WTC11 (cell line): ENCODE data around the gene SEMA4D. TPM values are rescaled to one million over a fixed set of nuclear protein-coding genes. Genes with fewer than 3 reads are reported as not detected.
A peak's percentile ranks its signal among the peaks of the same experiment; 100 is the strongest.

Source experiments
- ATAC-seq: fragments of 200-7000 bp; cut with Tn5 transposase; 2 replicates; pipeline ENCODE4 v1.10.0; 2021; ENCODE audit warnings: mild to moderate bottlenecking, moderate library complexity
- CTCF ChIA-PET: fragments of 300-600 bp; sonication (Branson Sonifier 250); formaldehyde crosslinking; loops from one replicate; lab custom pipeline; 2021; ENCODE audit warnings: antibody characterized with exemption; lab: Charles Lee
- POLR2A ChIA-PET: fragments of 350-600 bp; sonication (Branson Sonifier 250); formaldehyde crosslinking; loops from one replicate; lab custom pipeline; 2021; ENCODE audit warnings: antibody characterized with exemption; lab: Charles Lee
- DNase-seq: peaks from one replicate; pipeline ENCODE4 v3.0.0; 2021; ENCODE audit warnings: low spot score
- H3K27ac Mint-ChIP-seq: 2 replicates; pipeline ENCODE4 v1.8.0; 2021; ENCODE audit warnings: mixed read lengths
- H3K27me3 Mint-ChIP-seq: 2 replicates; pipeline ENCODE4 v1.8.0; 2021; ENCODE audit warnings: low read depth, mild to moderate bottlenecking, moderate library complexity, mixed read lengths
- H3K36me3 Mint-ChIP-seq: 2 replicates; pipeline ENCODE4 v1.8.0; 2021; ENCODE audit warnings: mixed read lengths
- H3K4me1 Mint-ChIP-seq: 2 replicates; pipeline ENCODE4 v1.8.0; 2022; ENCODE audit warnings: mixed read lengths
- H3K4me3 Mint-ChIP-seq: 2 replicates; pipeline ENCODE4 v1.8.0; 2021; ENCODE audit warnings: mild to moderate bottlenecking, moderate library complexity, mixed read lengths
- H3K9me3 Mint-ChIP-seq: 2 replicates; pipeline ENCODE4 v1.8.0; 2021; ENCODE audit warnings: mixed read lengths
- EMX1 ChIP-seq: fragments of 250-450 bp; sonication (Bioruptor Pico); IDR thresholded peaks from 2 replicates; pipeline ENCODE4 v1.8.0; 2021; ENCODE audit warnings: mild to moderate bottlenecking
- ETV6 ChIP-seq: sonication (generic); formaldehyde crosslinking; IDR thresholded peaks from 2 replicates; pipeline ENCODE4 v1.8.1; 2022; ENCODE audit warnings: mild to moderate bottlenecking, missing genetic modification reagents
- GABPB1 ChIP-seq: sonication (generic); formaldehyde crosslinking; IDR thresholded peaks from 2 replicates; pipeline ENCODE4 v1.8.1; 2023; ENCODE audit warnings: mild to moderate bottlenecking, missing genetic modification reagents
- HMGA2 ChIP-seq: fragments of 250-450 bp; sonication (Bioruptor Pico); IDR thresholded peaks from 2 replicates; pipeline ENCODE4 v1.4.0; 2021; ENCODE audit warnings: mild to moderate bottlenecking, moderate library complexity
- MYBL2 ChIP-seq: sonication (generic); formaldehyde crosslinking; IDR thresholded peaks from 2 replicates; pipeline ENCODE4 v1.8.1; 2023; ENCODE audit warnings: mild to moderate bottlenecking, moderate library complexity, missing genetic modification reagents
- SP1 ChIP-seq: sonication (generic); formaldehyde crosslinking; conservative IDR thresholded peaks from 2 replicates; pipeline ENCODE4 v1.8.1; 2022; ENCODE audit warnings: missing genetic modification reagents
- ZNF263 ChIP-seq: sonication (generic); formaldehyde crosslinking; IDR thresholded peaks from 2 replicates; pipeline ENCODE4 v1.8.1; 2022; ENCODE audit warnings: low read depth, mild to moderate bottlenecking, moderate library complexity, missing genetic modification reagents
- ZNF317 ChIP-seq: sonication (generic); formaldehyde crosslinking; IDR thresholded peaks from 2 replicates; pipeline ENCODE4 v1.8.1; 2023; ENCODE audit warnings: low read depth, mild to moderate bottlenecking, moderate library complexity, missing genetic modification reagents, borderline replicate concordance
- ZNF423 ChIP-seq: fragments of 250-450 bp; sonication (Bioruptor Pico); IDR thresholded peaks from 2 replicates; pipeline ENCODE4 v2.1.2; 2022; ENCODE audit warnings: mild to moderate bottlenecking, moderate library complexity
- total RNA-seq: library from RNA; stranded (reverse); gene quantifications from 3 replicates; pipeline ENCODE4 v1.2.3, GENCODE V29; 2021
- TF ChIP-seq, protein P1 (sequence below): fragments of 250-450 bp; sonication (Bioruptor Pico); IDR thresholded peaks from 2 replicates; pipeline ENCODE4 v1.9.0; 2021; ENCODE audit warnings: mild to moderate bottlenecking
- TF ChIP-seq, protein P2 (sequence below): sonication (generic); formaldehyde crosslinking; IDR thresholded peaks from 2 replicates; pipeline ENCODE4 v1.8.1; 2022; ENCODE audit warnings: mild to moderate bottlenecking, missing genetic modification reagents, moderate library complexity, borderline replicate concordance
- TF ChIP-seq, protein P3 (sequence below): sonication (generic); formaldehyde crosslinking; IDR thresholded peaks from 2 replicates; pipeline ENCODE4 v1.8.1; 2023; ENCODE audit warnings: mild to moderate bottlenecking, missing genetic modification reagents, borderline replicate concordance
- TF ChIP-seq, protein P4 (sequence below): sonication (generic); formaldehyde crosslinking; conservative IDR thresholded peaks from 2 replicates; pipeline ENCODE4 v1.8.1; 2023; ENCODE audit warnings: mild to moderate bottlenecking, low read depth, missing genetic modification reagents, moderate library complexity
- TF ChIP-seq, protein P5 (sequence below): sonication (generic); formaldehyde crosslinking; IDR thresholded peaks from 2 replicates; pipeline ENCODE4 v1.8.0; 2022; ENCODE audit warnings: mild to moderate bottlenecking, missing genetic modification reagents
- TF ChIP-seq, protein P6 (sequence below): sonication (generic); formaldehyde crosslinking; IDR thresholded peaks from 2 replicates; pipeline ENCODE4 v1.8.1; 2022; ENCODE audit warnings: low read depth, missing genetic modification reagents, borderline replicate concordance
- TF ChIP-seq, protein P7 (sequence below): fragments of 250-450 bp; sonication (Bioruptor Pico); IDR thresholded peaks from 2 replicates; pipeline ENCODE4 v1.8.0; 2021; ENCODE audit warnings: mild to moderate bottlenecking

Gene SEMA4D
- total RNA-seq, 1 experiment from 2014 or later, result 67.8 TPM

DNA sequence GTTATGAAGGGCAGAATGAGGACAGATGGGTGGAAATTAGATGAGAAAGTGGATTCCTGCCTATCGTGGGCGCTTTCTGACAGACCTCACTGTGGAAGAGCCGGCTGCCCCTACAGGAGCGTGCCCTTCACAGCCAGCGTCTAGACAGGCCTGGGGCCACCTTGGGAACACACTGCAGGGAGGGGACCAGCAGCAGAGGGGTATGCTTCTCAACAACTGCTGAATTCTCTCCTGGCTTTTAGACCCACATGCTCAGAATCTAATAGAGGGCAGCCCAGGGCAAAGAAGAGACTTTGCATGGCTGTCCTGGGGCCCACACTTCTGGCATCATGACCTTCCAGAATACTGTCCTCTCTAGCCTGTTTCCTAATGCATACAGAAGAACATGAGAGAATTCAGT, 2.1 kb upstream of the SEMA4D start:
- DNase-seq, result no peak
- no peak overlapping the region for H3K4me3 Mint-ChIP-seq
- TF ChIP-seq, protein P1, sequence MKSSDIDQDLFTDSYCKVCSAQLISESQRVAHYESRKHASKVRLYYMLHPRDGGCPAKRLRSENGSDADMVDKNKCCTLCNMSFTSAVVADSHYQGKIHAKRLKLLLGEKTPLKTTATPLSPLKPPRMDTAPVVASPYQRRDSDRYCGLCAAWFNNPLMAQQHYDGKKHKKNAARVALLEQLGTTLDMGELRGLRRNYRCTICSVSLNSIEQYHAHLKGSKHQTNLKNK (CRISPR knock-in tag), result no peak
- TF ChIP-seq EMX1 (no peak), MYBL2 (CRISPR knock-in tag) (no peak)
- TF ChIP-seq, protein P2, sequence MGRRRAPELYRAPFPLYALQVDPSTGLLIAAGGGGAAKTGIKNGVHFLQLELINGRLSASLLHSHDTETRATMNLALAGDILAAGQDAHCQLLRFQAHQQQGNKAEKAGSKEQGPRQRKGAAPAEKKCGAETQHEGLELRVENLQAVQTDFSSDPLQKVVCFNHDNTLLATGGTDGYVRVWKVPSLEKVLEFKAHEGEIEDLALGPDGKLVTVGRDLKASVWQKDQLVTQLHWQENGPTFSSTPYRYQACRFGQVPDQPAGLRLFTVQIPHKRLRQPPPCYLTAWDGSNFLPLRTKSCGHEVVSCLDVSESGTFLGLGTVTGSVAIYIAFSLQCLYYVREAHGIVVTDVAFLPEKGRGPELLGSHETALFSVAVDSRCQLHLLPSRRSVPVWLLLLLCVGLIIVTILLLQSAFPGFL (CRISPR knock-in tag), result no peak
- TF ChIP-seq, protein P3, sequence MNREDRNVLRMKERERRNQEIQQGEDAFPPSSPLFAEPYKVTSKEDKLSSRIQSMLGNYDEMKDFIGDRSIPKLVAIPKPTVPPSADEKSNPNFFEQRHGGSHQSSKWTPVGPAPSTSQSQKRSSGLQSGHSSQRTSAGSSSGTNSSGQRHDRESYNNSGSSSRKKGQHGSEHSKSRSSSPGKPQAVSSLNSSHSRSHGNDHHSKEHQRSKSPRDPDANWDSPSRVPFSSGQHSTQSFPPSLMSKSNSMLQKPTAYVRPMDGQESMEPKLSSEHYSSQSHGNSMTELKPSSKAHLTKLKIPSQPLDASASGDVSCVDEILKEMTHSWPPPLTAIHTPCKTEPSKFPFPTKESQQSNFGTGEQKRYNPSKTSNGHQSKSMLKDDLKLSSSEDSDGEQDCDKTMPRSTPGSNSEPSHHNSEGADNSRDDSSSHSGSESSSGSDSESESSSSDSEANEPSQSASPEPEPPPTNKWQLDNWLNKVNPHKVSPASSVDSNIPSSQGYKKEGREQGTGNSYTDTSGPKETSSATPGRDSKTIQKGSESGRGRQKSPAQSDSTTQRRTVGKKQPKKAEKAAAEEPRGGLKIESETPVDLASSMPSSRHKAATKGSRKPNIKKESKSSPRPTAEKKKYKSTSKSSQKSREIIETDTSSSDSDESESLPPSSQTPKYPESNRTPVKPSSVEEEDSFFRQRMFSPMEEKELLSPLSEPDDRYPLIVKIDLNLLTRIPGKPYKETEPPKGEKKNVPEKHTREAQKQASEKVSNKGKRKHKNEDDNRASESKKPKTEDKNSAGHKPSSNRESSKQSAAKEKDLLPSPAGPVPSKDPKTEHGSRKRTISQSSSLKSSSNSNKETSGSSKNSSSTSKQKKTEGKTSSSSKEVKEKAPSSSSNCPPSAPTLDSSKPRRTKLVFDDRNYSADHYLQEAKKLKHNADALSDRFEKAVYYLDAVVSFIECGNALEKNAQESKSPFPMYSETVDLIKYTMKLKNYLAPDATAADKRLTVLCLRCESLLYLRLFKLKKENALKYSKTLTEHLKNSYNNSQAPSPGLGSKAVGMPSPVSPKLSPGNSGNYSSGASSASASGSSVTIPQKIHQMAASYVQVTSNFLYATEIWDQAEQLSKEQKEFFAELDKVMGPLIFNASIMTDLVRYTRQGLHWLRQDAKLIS, result no peak

DNA sequence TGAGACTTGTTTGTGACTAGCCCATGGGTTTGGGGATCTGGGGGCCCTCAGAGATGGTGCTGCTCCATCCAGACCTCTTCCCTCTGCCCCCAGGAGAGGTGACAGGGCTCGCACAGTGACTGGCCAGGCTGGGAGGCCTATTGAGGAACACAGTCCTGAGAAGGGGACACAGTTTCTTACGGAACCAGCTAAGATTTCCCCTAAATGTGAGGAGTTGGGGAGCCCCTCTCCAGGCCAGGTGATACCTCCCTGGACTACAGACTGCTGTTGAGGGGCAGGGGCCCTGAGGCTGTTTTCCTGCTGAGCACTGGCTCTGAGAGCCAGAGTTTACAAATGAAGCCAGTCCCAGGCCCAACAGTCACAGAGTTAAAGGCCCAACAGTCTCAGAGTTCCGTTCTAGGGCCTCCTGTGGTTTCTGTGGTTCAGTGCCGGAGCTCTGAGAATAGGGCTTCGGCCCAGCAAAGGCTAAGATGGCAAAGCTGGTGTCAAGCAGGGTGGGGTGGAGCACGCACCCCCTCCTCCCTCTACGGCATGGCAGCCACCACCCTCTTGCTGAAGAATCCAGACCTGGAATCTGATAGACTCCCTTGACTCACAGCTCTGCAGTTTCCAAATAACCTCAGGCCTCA, 1.1 kb upstream of the SEMA4D start:
- Mint-ChIP-seq H3K4me3 (peak overlapping the region; percentile 69; the same call in 1 of the 2 replicates), H3K27ac (no peak overlapping the region), H3K36me3 (no peaks in the 10 kb centered on the region), H3K27me3 (no peaks in the 10 kb centered on the region), H3K9me3 (no peaks in the 10 kb centered on the region), H3K4me1 (peaks cover 52% of the 10 kb centered on the region)
- ATAC-seq (no peak), DNase-seq (no peak)
- ChIA-PET CTCF (interaction anchor here (0.7 kb wide), 1 partner anchor 70 kb away, joined by 4 read pairs; no protein-coding TSS in a partner anchor), POLR2A (no interaction called here)
- TF ChIP-seq, protein P4, sequence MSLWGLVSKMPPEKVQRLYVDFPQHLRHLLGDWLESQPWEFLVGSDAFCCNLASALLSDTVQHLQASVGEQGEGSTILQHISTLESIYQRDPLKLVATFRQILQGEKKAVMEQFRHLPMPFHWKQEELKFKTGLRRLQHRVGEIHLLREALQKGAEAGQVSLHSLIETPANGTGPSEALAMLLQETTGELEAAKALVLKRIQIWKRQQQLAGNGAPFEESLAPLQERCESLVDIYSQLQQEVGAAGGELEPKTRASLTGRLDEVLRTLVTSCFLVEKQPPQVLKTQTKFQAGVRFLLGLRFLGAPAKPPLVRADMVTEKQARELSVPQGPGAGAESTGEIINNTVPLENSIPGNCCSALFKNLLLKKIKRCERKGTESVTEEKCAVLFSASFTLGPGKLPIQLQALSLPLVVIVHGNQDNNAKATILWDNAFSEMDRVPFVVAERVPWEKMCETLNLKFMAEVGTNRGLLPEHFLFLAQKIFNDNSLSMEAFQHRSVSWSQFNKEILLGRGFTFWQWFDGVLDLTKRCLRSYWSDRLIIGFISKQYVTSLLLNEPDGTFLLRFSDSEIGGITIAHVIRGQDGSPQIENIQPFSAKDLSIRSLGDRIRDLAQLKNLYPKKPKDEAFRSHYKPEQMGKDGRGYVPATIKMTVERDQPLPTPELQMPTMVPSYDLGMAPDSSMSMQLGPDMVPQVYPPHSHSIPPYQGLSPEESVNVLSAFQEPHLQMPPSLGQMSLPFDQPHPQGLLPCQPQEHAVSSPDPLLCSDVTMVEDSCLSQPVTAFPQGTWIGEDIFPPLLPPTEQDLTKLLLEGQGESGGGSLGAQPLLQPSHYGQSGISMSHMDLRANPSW, result no peak
- TF ChIP-seq, protein P5, sequence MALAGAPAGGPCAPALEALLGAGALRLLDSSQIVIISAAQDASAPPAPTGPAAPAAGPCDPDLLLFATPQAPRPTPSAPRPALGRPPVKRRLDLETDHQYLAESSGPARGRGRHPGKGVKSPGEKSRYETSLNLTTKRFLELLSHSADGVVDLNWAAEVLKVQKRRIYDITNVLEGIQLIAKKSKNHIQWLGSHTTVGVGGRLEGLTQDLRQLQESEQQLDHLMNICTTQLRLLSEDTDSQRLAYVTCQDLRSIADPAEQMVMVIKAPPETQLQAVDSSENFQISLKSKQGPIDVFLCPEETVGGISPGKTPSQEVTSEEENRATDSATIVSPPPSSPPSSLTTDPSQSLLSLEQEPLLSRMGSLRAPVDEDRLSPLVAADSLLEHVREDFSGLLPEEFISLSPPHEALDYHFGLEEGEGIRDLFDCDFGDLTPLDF (CRISPR knock-in tag), result no peak
- TF ChIP-seq ZNF263, result peak; percentile 60; the same call in 1 of the 2 replicates
- no peak for TF ChIP-seq HMGA2 (CRISPR knock-in tag)

More for the DNA sequence above, 2.1 kb upstream of the SEMA4D start:
- POLR2A ChIA-PET, result no interaction called here
- Mint-ChIP-seq H3K27ac (no peak overlapping the region), H3K9me3 (no peaks in the 10 kb centered on the region), H3K4me1 (peaks cover 42% of the 10 kb centered on the region), H3K36me3 (no peaks in the 10 kb centered on the region), H3K27me3 (no peaks in the 10 kb centered on the region)
- CTCF ChIA-PET, result no interaction called here
- ATAC-seq, result no peak

DNA sequence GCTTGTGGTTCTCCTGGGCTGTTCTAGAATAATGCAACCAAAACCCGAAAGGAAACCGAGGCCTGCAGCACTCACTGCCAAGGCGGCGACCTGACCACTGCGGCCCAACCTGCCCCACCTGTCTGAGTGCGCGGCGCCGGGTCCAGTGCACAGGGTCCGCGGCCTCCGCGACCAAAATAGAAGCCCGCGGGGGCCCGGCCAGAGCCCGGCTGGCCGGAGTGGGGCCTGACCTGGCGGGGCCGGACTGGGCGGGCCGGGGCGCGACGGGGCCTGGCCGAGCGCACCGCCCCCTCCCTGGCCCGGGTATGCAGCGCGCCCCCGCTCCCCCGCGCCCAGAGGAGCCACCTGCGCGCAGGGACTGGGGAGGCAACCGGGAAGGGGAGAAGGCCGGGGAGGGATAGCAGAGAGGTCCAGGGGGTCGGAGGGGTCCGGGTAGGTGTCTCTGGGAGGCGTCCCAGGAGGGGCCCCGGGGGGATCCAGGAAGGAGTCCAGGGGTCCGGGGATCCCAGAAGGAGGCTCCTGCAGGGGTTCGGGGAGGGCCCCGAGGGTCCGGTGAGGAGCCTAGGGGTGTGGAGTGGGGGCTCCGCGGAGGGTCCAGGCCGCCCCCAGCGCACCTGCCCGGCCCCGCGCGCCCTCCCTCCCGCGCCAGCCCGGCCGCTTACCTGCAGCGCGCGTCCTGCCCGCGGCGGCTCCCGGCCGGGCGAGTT, 503 bp downstream of the SEMA4D start:
- POLR2A ChIA-PET, result no interaction called here
- H3K27ac Mint-ChIP-seq, result peak overlapping the region; percentile 1; the same call in 1 of the 2 replicates
- no peaks in the 10 kb centered on the region for H3K27me3 Mint-ChIP-seq
- H3K4me3 Mint-ChIP-seq, result peak overlapping the region; percentile 80
- no peaks in the 10 kb centered on the region for H3K9me3 Mint-ChIP-seq
- ATAC-seq (peak; percentile 22), DNase-seq (no peak)
- H3K4me1 Mint-ChIP-seq, result peaks cover 68% of the 10 kb centered on the region
- TF ChIP-seq SP1 (CRISPR knock-in tag) (0 out of 2 replicates have a peak, but pooled peaks have one; percentile 18), GABPB1 (CRISPR knock-in tag) (no peak), ZNF423 (CRISPR knock-in tag) (0 out of 2 replicates have a peak, but pooled peaks have one; percentile 39), ZNF317 (CRISPR knock-in tag) (no peak), ETV6 (CRISPR knock-in tag) (no peak)
- TF ChIP-seq, protein P6, sequence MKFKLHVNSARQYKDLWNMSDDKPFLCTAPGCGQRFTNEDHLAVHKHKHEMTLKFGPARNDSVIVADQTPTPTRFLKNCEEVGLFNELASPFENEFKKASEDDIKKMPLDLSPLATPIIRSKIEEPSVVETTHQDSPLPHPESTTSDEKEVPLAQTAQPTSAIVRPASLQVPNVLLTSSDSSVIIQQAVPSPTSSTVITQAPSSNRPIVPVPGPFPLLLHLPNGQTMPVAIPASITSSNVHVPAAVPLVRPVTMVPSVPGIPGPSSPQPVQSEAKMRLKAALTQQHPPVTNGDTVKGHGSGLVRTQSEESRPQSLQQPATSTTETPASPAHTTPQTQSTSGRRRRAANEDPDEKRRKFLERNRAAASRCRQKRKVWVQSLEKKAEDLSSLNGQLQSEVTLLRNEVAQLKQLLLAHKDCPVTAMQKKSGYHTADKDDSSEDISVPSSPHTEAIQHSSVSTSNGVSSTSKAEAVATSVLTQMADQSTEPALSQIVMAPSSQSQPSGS, result no peak
- TF ChIP-seq, protein P7, sequence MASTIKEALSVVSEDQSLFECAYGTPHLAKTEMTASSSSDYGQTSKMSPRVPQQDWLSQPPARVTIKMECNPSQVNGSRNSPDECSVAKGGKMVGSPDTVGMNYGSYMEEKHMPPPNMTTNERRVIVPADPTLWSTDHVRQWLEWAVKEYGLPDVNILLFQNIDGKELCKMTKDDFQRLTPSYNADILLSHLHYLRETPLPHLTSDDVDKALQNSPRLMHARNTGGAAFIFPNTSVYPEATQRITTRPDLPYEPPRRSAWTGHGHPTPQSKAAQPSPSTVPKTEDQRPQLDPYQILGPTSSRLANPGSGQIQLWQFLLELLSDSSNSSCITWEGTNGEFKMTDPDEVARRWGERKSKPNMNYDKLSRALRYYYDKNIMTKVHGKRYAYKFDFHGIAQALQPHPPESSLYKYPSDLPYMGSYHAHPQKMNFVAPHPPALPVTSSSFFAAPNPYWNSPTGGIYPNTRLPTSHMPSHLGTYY, result no peak
- no peaks in the 10 kb centered on the region for H3K36me3 Mint-ChIP-seq
- CTCF ChIA-PET, result interaction anchor here (1.1 kb wide), 1 partner anchor 68 kb away, joined by 4 read pairs; no protein-coding TSS in a partner anchor
